Stimulated activated CD8-positive, alpha-beta memory T cell treated with anti-CD3 and anti-CD28 coated beads, Interleukin-12 subunit alpha, Interleukin-12 subunit beta, amount 100 ng/mL, for 4 hours (primary cell): Measurements from ENCODE around the gene SCUBE3.

ENCODE experiments used
- DNase-seq: peaks from one replicate; pipeline ENCODE4 v3.0.0-alpha.2; 2020; ENCODE audit warnings: low read depth

SCUBE3 gene

GRCh38 chr6:35240838-35241801, 27.4 kb downstream of the SCUBE3 start:
- DNase-seq = peak; percentile 32

- no peak for DNase-seq
Measured at GRCh38 chr6:35242486-35242885, 28.7 kb downstream of the SCUBE3 start.

GRCh38 chr6:35242906-35243305, 29.1 kb downstream of the SCUBE3 start:
- no peak for DNase-seq

- DNase-seq = no peak
Measured at GRCh38 chr6:35243386-35243958, 29.7 kb downstream of the SCUBE3 start.

- no peak for DNase-seq
Measured at GRCh38 chr6:35244551-35244950, 30.8 kb downstream of the SCUBE3 start.

GRCh38 chr6:35247642-35248231, 34.0 kb downstream of the SCUBE3 start:
- DNase-seq = no peak

GRCh38 chr6:35248300-35248699, 34.5 kb downstream of the SCUBE3 start:
- DNase-seq = no peak

- no peak for DNase-seq
Measured at GRCh38 chr6:35248965-35249364, 35.2 kb downstream of the SCUBE3 start.

- no peak for DNase-seq
Measured at GRCh38 chr6:35251949-35252348, 38.2 kb downstream of the SCUBE3 start.

GRCh38 chr6:35253249-35253648, 39.5 kb downstream of the SCUBE3 start:
- no peak for DNase-seq

- DNase-seq = no peak
Measured at GRCh38 chr6:35258336-35258735, 44.6 kb downstream of the SCUBE3 start.

- DNase-seq = no peak
Measured at GRCh38 chr6:35258858-35259193, 45.1 kb downstream of the SCUBE3 start.

- DNase-seq = peak; percentile 82
Measured at GRCh38 chr6:35259194-35259947, 45.6 kb downstream of the SCUBE3 start, which contains the start of gene ZNF76. Gene ZNF76 (plus strand): TSS chr6:35259735. CDS start chr6:35281152, 21,417 bp downstream.

- DNase-seq = peak; percentile 66
Measured at GRCh38 chr6:35259948-35260590, 46.3 kb downstream of the SCUBE3 start.

- DNase-seq = no peak
Measured at GRCh38 chr6:35260591-35261570, 47.1 kb downstream of the SCUBE3 start.

GRCh38 chr6:35262596-35262995, 48.8 kb downstream of the SCUBE3 start:
- no peak for DNase-seq

- no peak for DNase-seq
Measured at GRCh38 chr6:35264550-35265274, 51.0 kb downstream of the SCUBE3 start.

GRCh38 chr6:35265523-35265922, 51.8 kb downstream of the SCUBE3 start:
- DNase-seq = no peak

- DNase-seq = no peak
Measured at GRCh38 chr6:35267446-35267845, 53.7 kb downstream of the SCUBE3 start.

GRCh38 chr6:35267897-35268296, 54.1 kb downstream of the SCUBE3 start:
- DNase-seq = no peak
